H1 (cell line): Measurements from ENCODE around the gene TCEANC2. TPM values are rescaled to one million over a fixed set of nuclear protein-coding genes. Genes with fewer than 3 reads are reported as not detected.

ENCODE experiments used
- BRCA1 ChIP-seq: IDR thresholded peaks from 2 replicates; pipeline ENCODE4 v1.6.1; 2012; ENCODE audit warnings: low read depth, low read length, improper control_type of control experiment
- CBX5 ChIP-seq: fragments of 300-800, 300-1000 bp; sonication (generic); IDR thresholded peaks from 2 replicates; pipeline ENCODE4 v1.7.1; 2016; ENCODE audit warnings: antibody characterized with exemption, low read length, low read depth
- CHD1 ChIP-seq: IDR thresholded peaks from 2 replicates; pipeline ENCODE4 v1.6.1; 2012; ENCODE audit warnings: low read depth, low read length, improper control_type of control experiment
- CHD2 ChIP-seq: IDR thresholded peaks from 2 replicates; pipeline ENCODE4 v1.6.1; 2012; ENCODE audit warnings: low read length, improper control_type of control experiment
- CHD7 ChIP-seq: fragments of 300-600 bp; sonication (generic); IDR thresholded peaks from 2 replicates; pipeline ENCODE4 v1.7.1; 2012; ENCODE audit warnings: low read length, moderate library complexity, mild to moderate bottlenecking, inconsistent platforms; ENCODE audit not compliant: insufficient replicate concordance
- CREB1 ChIP-seq: IDR thresholded peaks from 2 replicates; pipeline ENCODE4 v1.6.1; 2012; ENCODE audit warnings: inconsistent platforms
- JUN ChIP-seq: IDR thresholded peaks from 2 replicates; pipeline ENCODE4 v1.6.1; 2011; ENCODE audit warnings: low read depth, mild to moderate bottlenecking, improper control_type of control experiment, low read length
- PHF8 ChIP-seq: fragments of 200-600 bp; sonication (generic); conservative IDR thresholded peaks from 2 replicates; pipeline ENCODE4 v1.7.1; 2012; ENCODE audit warnings: low read depth, mild to moderate bottlenecking, inconsistent platforms, low read length, moderate library complexity
- RBBP5 ChIP-seq: IDR thresholded peaks from 2 replicates; pipeline ENCODE4 v1.7.1; 2012; ENCODE audit warnings: low read depth, mild to moderate bottlenecking, inconsistent platforms, low read length, moderate library complexity, borderline replicate concordance
- SAP30 ChIP-seq: fragments of 300-600 bp; sonication (generic); IDR thresholded peaks from 2 replicates; pipeline ENCODE4 v1.7.1; 2012; ENCODE audit warnings: low read length, moderate library complexity, mild to moderate bottlenecking, inconsistent platforms; ENCODE audit not compliant: insufficient read depth, insufficient replicate concordance
- SP1 ChIP-seq: IDR thresholded peaks from 2 replicates; pipeline ENCODE4 v1.6.1; 2011; ENCODE audit warnings: low read depth, low read length
- polyA plus RNA-seq, 7 experiments: library from polyadenylated mRNA; depleted of rRNA in 3 of 7; stranded (reverse) in 5 of 7; unstranded in 2 of 7; fragments of >200 nt in 5 of 7; fragments of 200-250 nt in 2 of 7; gene quantifications; 1 replicate in 5 of 7; 2 replicates in 1 of 7; 4 replicates in 1 of 7; pipeline versions ENCODE4 v1.2.1 to v1.2.3, GENCODE V29; 2011 to 2013; ENCODE audit warnings: missing spikeins in 2 of 7, mixed read lengths in 2 of 7
- total RNA-seq: library from RNA; stranded (reverse); fragmentation: NEBNext Ultra II Directional; extraction: Animal tissue kit (Norgen Biotek cat#: 25700); gene quantifications from 2 replicates; pipeline ENCODE4 v1.2.1, GENCODE V29; 2021

The TCEANC2 gene
- total and polyA plus RNA-seq, 2 of the 8 experiments (the other 6 are each of a cell fraction or from before 2014, with no cell fraction given): 4.2 to 8.2 TPM

- TF ChIP-seq CHD7: no peak
- TF ChIP-seq CHD1: no peak
- no peak for TF ChIP-seq SP1
- no peak for TF ChIP-seq CREB1
- no peak for TF ChIP-seq RBBP5
- no peak for TF ChIP-seq CBX5
- TF ChIP-seq BRCA1: no peak
- TF ChIP-seq PHF8: no peak
- TF ChIP-seq CHD2: no peak
- TF ChIP-seq SAP30: no peak
- TF ChIP-seq JUN: no peak
These were observed 88.9 kb downstream of the TCEANC2 start (continued) for GRCh38 chr1:54142146-54142900.
